SU-DHL-6 (cell line): ENCODE data around the gene GRIK1.

Experiments
- H2AFZ ChIP-seq: fragments of 200-600 bp; sonication (generic); 2 replicates; pipeline ENCODE4 v1.6.1; 2014; ENCODE audit warnings: low read depth, mild to moderate bottlenecking, moderate library complexity, mixed read lengths, antibody characterized with exemption, low read length; ENCODE audit not compliant: severe bottlenecking
- H3F3A ChIP-seq: fragments of 200-600 bp; shearing (Covaris generic); 2 replicates; pipeline ENCODE4 v1.6.0; 2016; ENCODE audit warnings: antibody characterized with exemption, mild to moderate bottlenecking; ENCODE audit not compliant: insufficient read depth
- H3K27ac ChIP-seq: fragments of 200-600 bp; sonication (generic); 2 replicates; pipeline ENCODE4 v1.5.1; 2016; ENCODE audit warnings: low read depth, mild to moderate bottlenecking, low read length, moderate library complexity, mixed read lengths
- H3K27me3 ChIP-seq: fragments of 200-600 bp; sonication (generic), shearing (Covaris generic); 2 replicates; pipeline ENCODE4 v1.6.0; 2014; ENCODE audit warnings: mild to moderate bottlenecking, low read length
- H3K36me3 ChIP-seq: fragments of 200-600 bp; sonication (generic); 2 replicates; pipeline ENCODE4 v1.6.1; 2014; ENCODE audit warnings: mild to moderate bottlenecking, low read length, mixed read lengths
- H3K4me2 ChIP-seq: fragments of 300-600, 200-600 bp; shearing (Covaris generic), sonication (generic); 2 replicates; pipeline ENCODE4 v1.6.0; 2014; ENCODE audit warnings: low read length, low read depth, mild to moderate bottlenecking; ENCODE audit not compliant: poor library complexity, severe bottlenecking
- H3K4me3 ChIP-seq: fragments of 200-600 bp; sonication (generic); 2 replicates; pipeline ENCODE4 v1.5.1; 2014; ENCODE audit warnings: antibody characterized with exemption, low read length, mild to moderate bottlenecking, mixed read lengths; ENCODE audit not compliant: insufficient read depth, poor library complexity, severe bottlenecking
- H3K79me2 ChIP-seq: fragments of 200-600 bp; sonication (generic); 2 replicates; pipeline ENCODE4 v1.6.1; 2014; ENCODE audit warnings: mild to moderate bottlenecking, low read length, moderate library complexity; ENCODE audit not compliant: insufficient read depth
- H3K9ac ChIP-seq: fragments of 200-600 bp; sonication (generic); 2 replicates; pipeline ENCODE4 v1.7.0; 2014; ENCODE audit warnings: mild to moderate bottlenecking, low read length
- H3K9me2 ChIP-seq: fragments of 200-600 bp; sonication (generic); replicated peaks from 2 replicates; pipeline ENCODE4 v1.6.1; 2014; ENCODE audit warnings: low read length; ENCODE audit not compliant: insufficient read depth
- H3K9me3 ChIP-seq: fragments of 200-600 bp; sonication (generic); 2 replicates; pipeline ENCODE4 v1.6.1; 2014; ENCODE audit warnings: low read length, mixed read lengths; ENCODE audit not compliant: insufficient read depth
- H4K20me1 ChIP-seq: fragments of 200-600 bp; sonication (generic); 2 replicates; pipeline ENCODE4 v1.6.1; 2014; ENCODE audit warnings: low read depth, mild to moderate bottlenecking, antibody characterized with exemption, low read length, moderate library complexity, mixed read lengths
- CTCF ChIP-seq: fragments of 200-600 bp; sonication (generic); IDR thresholded peaks from one replicate; pipeline ENCODE4 v1.5.1; 2017; ENCODE audit warnings: antibody characterized with exemption, mild to moderate bottlenecking, low read length, moderate library complexity; ENCODE audit not compliant: insufficient read depth, poor library complexity, severe bottlenecking
- EZH2phosphoT487 ChIP-seq: fragments of 200-600 bp; sonication (generic), shearing (Covaris generic); conservative IDR thresholded peaks from 2 replicates; pipeline ENCODE4 v1.6.1; 2018; ENCODE audit warnings: mild to moderate bottlenecking, antibody characterized with exemption, low read length, moderate library complexity, mixed read lengths

GRIK1 gene

DNA sequence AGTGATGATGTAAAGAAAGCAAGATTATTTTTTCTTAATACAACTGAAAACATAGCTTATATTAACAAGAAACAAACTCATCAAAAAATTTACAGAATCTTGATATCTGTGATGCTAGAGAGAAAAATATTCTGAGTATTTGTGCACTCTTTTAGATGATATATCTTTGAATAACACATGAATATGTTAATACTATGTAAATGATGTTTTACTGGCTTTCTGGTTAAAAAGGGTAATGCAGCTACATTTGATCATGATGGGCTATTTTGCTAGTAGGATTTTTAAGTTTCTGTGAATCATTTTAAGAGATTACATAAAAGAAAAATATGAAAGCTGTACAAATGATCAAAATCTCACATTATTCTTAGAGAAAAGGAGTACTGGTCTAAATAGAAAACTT, 114.5 kb downstream of the GRIK1 start:
- H3K79me2 ChIP-seq, result no peaks in the 10 kb centered on the region
- H2AFZ ChIP-seq, result no peak overlapping the region
- H3K27ac ChIP-seq, result no peak overlapping the region

DNA sequence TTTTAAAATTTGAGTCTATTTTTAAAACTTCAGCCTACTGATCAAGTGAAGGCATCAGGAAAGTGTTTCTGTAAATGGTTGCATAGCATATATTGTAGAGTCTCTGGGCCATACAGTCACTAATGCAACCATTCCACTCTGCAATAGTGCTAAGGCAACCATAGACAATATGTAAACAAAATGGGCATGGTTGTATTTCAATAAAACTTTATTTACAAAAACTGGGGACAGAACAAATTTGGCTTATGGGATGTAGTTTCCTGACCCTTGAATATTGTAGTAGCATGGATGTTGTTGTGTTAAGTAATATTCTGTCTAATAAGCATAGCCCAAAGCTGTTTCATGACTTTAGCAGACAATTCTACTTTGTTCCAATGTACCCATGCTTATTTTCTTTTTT, 117.7 kb downstream of the GRIK1 start:
- Histone ChIP-seq H2AFZ (no peak overlapping the region), H3K9me3 (no peaks in the 10 kb centered on the region), H3F3A (no peaks in the 10 kb centered on the region), H3K79me2 (no peaks in the 10 kb centered on the region), H3K4me3 (no peak overlapping the region), H3K9ac (no peak overlapping the region), H3K4me2 (no peak overlapping the region), H3K36me3 (no peaks in the 10 kb centered on the region), H4K20me1 (no peaks in the 10 kb centered on the region), H3K9me2 (no peaks in the 10 kb centered on the region), H3K27ac (no peak overlapping the region), H3K27me3 (no peaks in the 10 kb centered on the region)
- TF ChIP-seq CTCF (no peak), EZH2phosphoT487 (no peak)

More for the DNA sequence above, 114.5 kb downstream of the GRIK1 start:
- no peak overlapping the region for H3K9ac ChIP-seq
- H3K36me3 ChIP-seq, result no peaks in the 10 kb centered on the region
- H3K27me3 ChIP-seq, result no peaks in the 10 kb centered on the region
- H3K9me3 ChIP-seq, result no peaks in the 10 kb centered on the region
- TF ChIP-seq EZH2phosphoT487 (no peak), CTCF (no peak)
- H4K20me1 ChIP-seq, result no peaks in the 10 kb centered on the region
- H3K9me2 ChIP-seq, result no peaks in the 10 kb centered on the region
- H3F3A ChIP-seq, result no peaks in the 10 kb centered on the region
- no peak overlapping the region for H3K4me2 ChIP-seq
- H3K4me3 ChIP-seq, result no peak overlapping the region

DNA sequence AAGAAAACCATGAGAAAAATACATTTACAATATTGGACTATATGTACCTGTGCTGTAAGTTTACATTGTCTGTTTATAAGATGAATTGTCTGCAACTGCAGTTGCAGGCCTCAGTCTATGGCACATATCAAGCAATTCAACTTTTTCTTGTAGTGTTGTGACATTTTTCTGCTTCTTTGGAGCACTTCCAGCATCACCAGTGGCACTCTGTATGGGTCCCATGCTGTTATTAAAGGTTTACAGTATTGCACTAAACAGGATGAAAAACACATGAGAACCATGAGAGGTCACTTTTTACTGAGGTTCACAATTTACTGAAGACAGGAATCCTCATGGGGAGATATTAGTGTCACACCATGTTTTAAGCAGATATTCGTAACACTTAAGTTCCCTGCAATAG, 118.6 kb downstream of the GRIK1 start:
- H2AFZ ChIP-seq, result no peak overlapping the region

More for the DNA sequence above, 118.6 kb downstream of the GRIK1 start:
- Histone ChIP-seq H4K20me1 (no peaks in the 10 kb centered on the region), H3K4me2 (no peak overlapping the region), H3F3A (no peaks in the 10 kb centered on the region), H3K9me2 (no peaks in the 10 kb centered on the region), H3K4me3 (no peak overlapping the region), H3K9ac (no peak overlapping the region), H3K9me3 (no peaks in the 10 kb centered on the region), H3K27me3 (no peaks in the 10 kb centered on the region), H3K36me3 (no peaks in the 10 kb centered on the region), H3K27ac (no peak overlapping the region), H3K79me2 (no peaks in the 10 kb centered on the region)
- TF ChIP-seq CTCF (no peak), EZH2phosphoT487 (no peak)
